T-cell (primary cell): ENCODE measurements around the gene RBM33. TPM values are rescaled to one million over a fixed set of nuclear protein-coding genes. Genes with fewer than 3 reads are reported as not detected.

Experiments
- ATAC-seq, 4 experiments: fragments of 200-7000 bp in 3 of 4; fragments of 150-1000 bp in 1 of 4; cut with Tn5 transposase; replicated peaks in 1 of 4; 1 replicate in 3 of 4; 2 replicates in 1 of 4; pipeline ENCODE4 v1.10.0; 2021; ENCODE audit warnings: moderate library complexity in 3 of 4, mild to moderate bottlenecking in 2 of 4, moderate number of reproducible peaks in 1 of 4
- CTCF ChIA-PET, 2 donors: fragments of 300-600 bp; sonication (Branson Sonifier 250); formaldehyde crosslinking; loops; one replicate each; lab custom pipeline; 2022; ENCODE audit warnings: antibody characterized with exemption in 2 of 2; lab: Charles Lee
- POLR2A ChIA-PET, 2 donors: fragments of 300-600 bp; sonication (Branson Sonifier 250); formaldehyde crosslinking; loops; one replicate each; lab custom pipeline; 2022; ENCODE audit warnings: antibody characterized with exemption in 2 of 2; lab: Charles Lee
- DNase-seq, 35 experiments: peaks; one replicate each; pipeline versions ENCODE4 v3.0.0 to v3.0.0-alpha.2; 2013 to 2023
- H3K27ac ChIP-seq: one replicate; pipeline ENCODE4 v1.5.1; 2013; ENCODE audit warnings: low read length
- H3K27me3 ChIP-seq, 2 experiments: replicated peaks in 1 of 2; 1 replicate in 1 of 2; 2 replicates in 1 of 2; pipeline versions ENCODE4 v1.6.1 to v1.7.0; 2013; ENCODE audit warnings: low read length in 1 of 2, mixed read lengths in 1 of 2; ENCODE audit not compliant: control insufficient read depth in 2 of 2, insufficient read depth in 2 of 2; ENCODE audit errors: extremely low read depth in 1 of 2
- H3K36me3 ChIP-seq, 2 donors: 1 replicate in 1 of 2; 2 replicates in 1 of 2; pipeline versions ENCODE4 v1.6.1 to v1.7.0; 2013; ENCODE audit warnings: low read length in 1 of 2; ENCODE audit not compliant: control insufficient read depth in 2 of 2, insufficient read depth in 1 of 2; ENCODE audit errors: extremely low read depth in 1 of 2
- H3K4me1 ChIP-seq, 2 experiments: 1 replicate in 1 of 2; 2 replicates in 1 of 2; pipeline versions ENCODE4 v1.6.1 to v1.7.0; 2013; ENCODE audit warnings: low read length in 2 of 2, mixed read lengths in 1 of 2; ENCODE audit not compliant: insufficient read depth in 2 of 2, control insufficient read depth in 1 of 2; ENCODE audit errors: extremely low read depth in 1 of 2
- H3K4me3 ChIP-seq, 2 donors: 1 replicate in 1 of 2; 2 replicates in 1 of 2; pipeline versions ENCODE4 v1.5.1 to v1.7.0; 2013; ENCODE audit warnings: mild to moderate bottlenecking in 2 of 2, low read length in 1 of 2, moderate library complexity in 1 of 2; ENCODE audit not compliant: control insufficient read depth in 1 of 2; ENCODE audit errors: extremely low read depth in 1 of 2
- H3K9me3 ChIP-seq: 2 replicates; pipeline ENCODE4 v1.7.0; 2013
- H3K27ac Mint-ChIP-seq, 2 donors: one replicate each; pipeline ENCODE4 v1.8.0; 2020 to 2021; ENCODE audit warnings: mild to moderate bottlenecking in 2 of 2, mixed read lengths in 2 of 2
- H3K27me3 Mint-ChIP-seq, 2 donors: one replicate each; pipeline ENCODE4 v1.8.0; 2021 to 2022; ENCODE audit warnings: mixed read lengths in 2 of 2
- H3K36me3 Mint-ChIP-seq: one replicate; pipeline ENCODE4 v1.8.0; 2021; ENCODE audit warnings: mixed read lengths
- H3K4me1 Mint-ChIP-seq, 3 donors: one replicate each; pipeline ENCODE4 v1.8.0; 2020 to 2022; ENCODE audit warnings: mixed read lengths in 3 of 3, mild to moderate bottlenecking in 1 of 3
- H3K4me3 Mint-ChIP-seq, 3 donors: one replicate each; pipeline ENCODE4 v1.8.0; 2020 to 2022; ENCODE audit warnings: mild to moderate bottlenecking in 3 of 3, mixed read lengths in 3 of 3, moderate library complexity in 3 of 3
- H3K9me3 Mint-ChIP-seq, 3 donors: one replicate each; pipeline ENCODE4 v1.8.0; 2020 to 2022; ENCODE audit warnings: mixed read lengths in 3 of 3
- WGBS: methylation state at CpG from one replicate; pipeline ENCODE4 v1.1.5; 2013; ENCODE audit warnings: missing lambda C conversion rate; ENCODE audit not compliant: insufficient coverage; 5-methylcytosine and 5-hydroxymethylcytosine counted together
- total RNA-seq, 35 experiments: library from RNA in 6 of 35; stranded (reverse) in 6 of 35; fragments of 120-200 nt in 1 of 35; gene quantifications; one replicate each; pipeline versions ENCODE4 v1.2.1 to v1.2.4 and lab custom pipeline; 2013 to 2026

RBM33 gene
- total RNA-seq, 5 donors from 2014 or later (not counting 1 experiment from before 2014, with no cell fraction given), result 157 to 180 (median 170) TPM

- Histone ChIP-seq H3K9me3 (no peaks in the 10 kb centered on the region), H3K4me1 (peaks cover 0 to 10% of the 10 kb centered on the region in 2 experiments), H3K27ac (no peak overlapping the region), H3K27me3 (peaks cover 10 to 51% of the 10 kb centered on the region in 2 experiments), H3K36me3 (no peaks in the 10 kb centered on the region), H3K4me3 (no peak overlapping the region)
- Mint-ChIP-seq H3K27me3 (peaks cover 23 to 33% of the 10 kb centered on the region in 2 donors), H3K4me3 (no peak overlapping the region), H3K4me1 (peaks cover 4 to 7% (median 5%) of the 10 kb centered on the region in 3 donors), H3K36me3 (no peaks in the 10 kb centered on the region), H3K9me3 (no peaks in the 10 kb centered on the region), H3K27ac (no peak overlapping the region)
- ChIA-PET CTCF (interaction anchor here in 1 of 2 donors (0.7 kb wide), 1 partner anchor 10 kb away, joined by 9 read pairs; no protein-coding TSS in a partner anchor), POLR2A (no interaction called here)
- DNase-seq (no peak), ATAC-seq (no peak)
- WGBS, result 77% methylated on average over 8 of the region's 8 CpGs
Measured at GRCh38 chr7:155795951-155796350, 151.5 kb downstream of the RBM33 start.

- H3K27ac ChIP-seq, result no peak overlapping the region
- Mint-ChIP-seq H3K9me3 (no peaks in the 10 kb centered on the region), H3K4me3 (no peak overlapping the region), H3K27me3 (peaks cover 28 to 39% of the 10 kb centered on the region in 2 donors), H3K4me1 (peaks cover 4 to 7% (median 5%) of the 10 kb centered on the region in 3 donors), H3K27ac (no peak overlapping the region), H3K36me3 (no peaks in the 10 kb centered on the region)
- 38% methylated on average over 42 of the region's 60 CpGs for WGBS
- ATAC-seq (peak; percentile 67 to 81 (median 73)), DNase-seq (peak in 32 of 35 experiments; percentile 15 to 70 (median 46))
- H3K4me1 ChIP-seq, result peaks cover 0 to 10% of the 10 kb centered on the region in 2 experiments
- peaks cover 11 to 57% of the 10 kb centered on the region in 2 experiments for H3K27me3 ChIP-seq
- CTCF ChIA-PET, result interaction anchor here (0.5 to 1.2 kb wide), 7 partner anchors 149 to 1033 kb away, joined by 3 to 5 read pairs (median 4); no protein-coding TSS in a partner anchor
- no peak overlapping the region for H3K4me3 ChIP-seq
- H3K9me3 ChIP-seq, result no peaks in the 10 kb centered on the region
- POLR2A ChIA-PET, result no interaction called here
- no peaks in the 10 kb centered on the region for H3K36me3 ChIP-seq
Measured at GRCh38 chr7:155796381-155797261, 152.2 kb downstream of the RBM33 start.

GRCh38 chr7:155797262-155798250 lies 153.1 kb downstream of the RBM33 start:
- Histone ChIP-seq H3K4me3 (no peak overlapping the region), H3K9me3 (no peaks in the 10 kb centered on the region), H3K36me3 (no peaks in the 10 kb centered on the region), H3K27me3 (peaks cover 11 to 59% of the 10 kb centered on the region in 2 experiments), H3K4me1 (peaks cover 0 to 10% of the 10 kb centered on the region in 2 experiments), H3K27ac (no peak overlapping the region)
- Mint-ChIP-seq H3K36me3 (no peaks in the 10 kb centered on the region), H3K4me3 (no peak overlapping the region), H3K27me3 (peaks cover 34 to 45% of the 10 kb centered on the region in 2 donors), H3K27ac (no peak overlapping the region), H3K4me1 (peaks cover 5 to 11% (median 8%) of the 10 kb centered on the region in 3 donors), H3K9me3 (no peaks in the 10 kb centered on the region)
- ATAC-seq (peak in 3 of 4 experiments; percentile 18 to 28 (median 18)), DNase-seq (no peak)
- POLR2A ChIA-PET, result no interaction called here
- CTCF ChIA-PET, result interaction anchor here (0.5 to 1.2 kb wide), 9 partner anchors 150 to 1032 kb away, joined by 3 to 5 read pairs (median 4); no protein-coding TSS in a partner anchor
- 82% methylated on average over 30 of the region's 38 CpGs for WGBS

GRCh38 chr7:155798673-155799439 lies 154.4 kb downstream of the RBM33 start:
- Mint-ChIP-seq H3K4me1 (peaks cover 7 to 14% (median 12%) of the 10 kb centered on the region in 3 donors), H3K4me3 (no peak overlapping the region), H3K9me3 (no peaks in the 10 kb centered on the region), H3K36me3 (no peaks in the 10 kb centered on the region), H3K27me3 (peaks cover 34 to 51% of the 10 kb centered on the region in 2 donors), H3K27ac (no peak overlapping the region)
- ATAC-seq, result no peak
- CTCF ChIA-PET, result no interaction called here
- peaks cover 4 to 16% of the 10 kb centered on the region in 2 experiments for H3K4me1 ChIP-seq
- H3K27ac ChIP-seq, result no peak overlapping the region
- POLR2A ChIA-PET, result no interaction called here
- no peaks in the 10 kb centered on the region for H3K9me3 ChIP-seq
- no peak overlapping the region for H3K4me3 ChIP-seq
- DNase-seq, result no peak
- 15% methylated on average over 7 of the region's 13 CpGs for WGBS
- peaks cover 11 to 65% of the 10 kb centered on the region in 2 experiments for H3K27me3 ChIP-seq
- no peaks in the 10 kb centered on the region for H3K36me3 ChIP-seq

- CTCF ChIA-PET, result no interaction called here
- WGBS, result 63% methylated on average over 18 of the region's 19 CpGs
- no peak for DNase-seq
- Mint-ChIP-seq H3K4me3 (no peak overlapping the region), H3K9me3 (no peaks in the 10 kb centered on the region), H3K4me1 (peaks cover 10 to 17% (median 12%) of the 10 kb centered on the region in 3 donors), H3K27ac (no peak overlapping the region), H3K36me3 (no peaks in the 10 kb centered on the region), H3K27me3 (peaks cover 38 to 55% of the 10 kb centered on the region in 2 donors)
- no peaks in the 10 kb centered on the region for H3K9me3 ChIP-seq
- H3K27ac ChIP-seq, result no peak overlapping the region
- peaks cover 8 to 20% of the 10 kb centered on the region in 2 experiments for H3K4me1 ChIP-seq
- ATAC-seq, result no peak
- POLR2A ChIA-PET, result no interaction called here
- no peak overlapping the region for H3K4me3 ChIP-seq
- peaks cover 11 to 71% of the 10 kb centered on the region in 2 experiments for H3K27me3 ChIP-seq
- H3K36me3 ChIP-seq, result no peaks in the 10 kb centered on the region
Measured at GRCh38 chr7:155799514-155799913, 155.1 kb downstream of the RBM33 start.
